Endothelial cell (in vitro differentiated cells): Measurements from ENCODE around the gene ATF4. TPM values are rescaled to one million over a fixed set of nuclear protein-coding genes. Genes with fewer than 3 reads are reported as not detected.

Source experiments
- DNase-seq: peaks from one replicate; pipeline ENCODE4 v3.0.0; 2021; ENCODE audit warnings: low spot score
- H3K27ac Mint-ChIP-seq: one replicate; pipeline ENCODE4 v1.8.0; 2021; ENCODE audit warnings: mixed read lengths, inconsistent platforms; ENCODE audit not compliant: unreplicated experiment
- H3K27me3 Mint-ChIP-seq: one replicate; pipeline ENCODE4 v1.8.0; 2021; ENCODE audit warnings: mild to moderate bottlenecking, moderate library complexity, mixed read lengths, inconsistent platforms; ENCODE audit not compliant: unreplicated experiment
- H3K36me3 Mint-ChIP-seq: one replicate; pipeline ENCODE4 v1.8.0; 2021; ENCODE audit warnings: mild to moderate bottlenecking, low read depth, mixed read lengths, inconsistent platforms; ENCODE audit not compliant: unreplicated experiment
- H3K4me1 Mint-ChIP-seq: one replicate; pipeline ENCODE4 v1.8.0; 2021; ENCODE audit warnings: mild to moderate bottlenecking, mixed read lengths, inconsistent platforms; ENCODE audit not compliant: unreplicated experiment
- H3K4me3 Mint-ChIP-seq: one replicate; pipeline ENCODE4 v1.8.0; 2021; ENCODE audit warnings: mild to moderate bottlenecking, mixed read lengths, inconsistent platforms; ENCODE audit not compliant: unreplicated experiment
- H3K9me3 Mint-ChIP-seq: one replicate; pipeline ENCODE4 v1.8.0; 2021; ENCODE audit warnings: mixed read lengths, inconsistent platforms; ENCODE audit not compliant: unreplicated experiment
- total RNA-seq: library from RNA; stranded (reverse); fragmentation: NEBNext Ultra II Directional; extraction: Animal tissue kit (Norgen Biotek cat#: 25700); gene quantifications from one replicate; pipeline ENCODE4 v1.2.1, GENCODE V29; 2021; ENCODE audit not compliant: unreplicated experiment
- TF ChIP-seq, protein P1 (sequence below): fragments of 200-600 bp; sonication (generic); IDR thresholded peaks from one replicate; pipeline ENCODE4 v1.5.0; 2021; ENCODE audit warnings: antibody characterized with exemption; ENCODE audit not compliant: unreplicated experiment

Gene ATF4
- total RNA-seq, 1 donor from 2014 or later = 312 TPM

DNA sequence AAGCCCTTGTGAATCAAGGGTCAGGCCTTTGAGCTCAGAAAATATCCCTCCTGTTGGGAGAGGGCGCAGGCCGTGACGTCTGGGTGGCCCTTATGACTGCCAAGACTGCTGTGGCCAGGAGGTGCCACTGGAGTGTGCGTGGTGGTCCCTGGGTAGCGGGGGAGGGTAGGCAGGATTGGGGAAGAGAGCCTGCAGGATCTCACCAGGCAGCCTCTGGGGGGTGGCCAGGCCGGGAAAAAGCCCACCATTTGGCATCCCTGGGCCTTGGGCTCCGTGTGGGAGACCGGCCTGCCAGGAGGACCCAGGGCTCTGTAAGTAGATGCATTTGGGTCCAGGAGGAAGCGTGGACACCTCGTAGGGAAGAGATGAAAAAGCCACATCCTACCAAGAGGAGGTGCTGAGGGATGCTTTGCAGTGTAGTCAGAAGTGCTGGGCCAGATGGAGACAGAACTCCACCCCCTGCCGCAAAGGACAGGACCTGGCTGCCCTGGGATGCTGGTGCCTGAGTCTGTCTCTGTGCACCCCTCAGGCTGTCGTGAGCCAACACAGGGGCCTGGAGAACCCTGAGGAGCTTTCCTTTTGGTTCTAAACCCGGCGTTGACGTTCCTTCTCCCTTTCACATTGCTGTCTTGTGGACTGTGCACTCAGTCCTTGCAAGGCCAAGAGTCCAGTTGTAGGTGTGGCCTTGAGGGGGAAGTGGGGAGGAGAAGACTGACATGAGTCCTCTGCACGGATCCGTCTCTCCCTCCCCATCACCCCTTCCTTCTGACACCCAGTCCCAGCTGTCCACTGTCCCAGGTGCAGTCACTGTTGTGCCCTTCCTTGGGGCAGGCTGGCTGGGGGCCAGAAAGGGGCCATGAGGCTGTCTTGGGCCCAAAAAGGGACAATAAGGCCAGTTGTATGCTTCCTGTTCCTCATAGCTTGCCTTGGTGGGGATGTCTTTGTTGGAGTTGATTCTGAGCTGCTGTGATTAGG, 31.0 kb upstream of the ATF4 start:
- Mint-ChIP-seq H3K4me3 (no peak overlapping the region), H3K27me3 (no peaks in the 10 kb centered on the region), H3K4me1 (peaks cover 3% of the 10 kb centered on the region), H3K27ac (no peak overlapping the region), H3K9me3 (no peaks in the 10 kb centered on the region), H3K36me3 (no peaks in the 10 kb centered on the region)
- TF ChIP-seq, protein P1, sequence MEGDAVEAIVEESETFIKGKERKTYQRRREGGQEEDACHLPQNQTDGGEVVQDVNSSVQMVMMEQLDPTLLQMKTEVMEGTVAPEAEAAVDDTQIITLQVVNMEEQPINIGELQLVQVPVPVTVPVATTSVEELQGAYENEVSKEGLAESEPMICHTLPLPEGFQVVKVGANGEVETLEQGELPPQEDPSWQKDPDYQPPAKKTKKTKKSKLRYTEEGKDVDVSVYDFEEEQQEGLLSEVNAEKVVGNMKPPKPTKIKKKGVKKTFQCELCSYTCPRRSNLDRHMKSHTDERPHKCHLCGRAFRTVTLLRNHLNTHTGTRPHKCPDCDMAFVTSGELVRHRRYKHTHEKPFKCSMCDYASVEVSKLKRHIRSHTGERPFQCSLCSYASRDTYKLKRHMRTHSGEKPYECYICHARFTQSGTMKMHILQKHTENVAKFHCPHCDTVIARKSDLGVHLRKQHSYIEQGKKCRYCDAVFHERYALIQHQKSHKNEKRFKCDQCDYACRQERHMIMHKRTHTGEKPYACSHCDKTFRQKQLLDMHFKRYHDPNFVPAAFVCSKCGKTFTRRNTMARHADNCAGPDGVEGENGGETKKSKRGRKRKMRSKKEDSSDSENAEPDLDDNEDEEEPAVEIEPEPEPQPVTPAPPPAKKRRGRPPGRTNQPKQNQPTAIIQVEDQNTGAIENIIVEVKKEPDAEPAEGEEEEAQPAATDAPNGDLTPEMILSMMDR = no peak
- DNase-seq = no peak

DNA sequence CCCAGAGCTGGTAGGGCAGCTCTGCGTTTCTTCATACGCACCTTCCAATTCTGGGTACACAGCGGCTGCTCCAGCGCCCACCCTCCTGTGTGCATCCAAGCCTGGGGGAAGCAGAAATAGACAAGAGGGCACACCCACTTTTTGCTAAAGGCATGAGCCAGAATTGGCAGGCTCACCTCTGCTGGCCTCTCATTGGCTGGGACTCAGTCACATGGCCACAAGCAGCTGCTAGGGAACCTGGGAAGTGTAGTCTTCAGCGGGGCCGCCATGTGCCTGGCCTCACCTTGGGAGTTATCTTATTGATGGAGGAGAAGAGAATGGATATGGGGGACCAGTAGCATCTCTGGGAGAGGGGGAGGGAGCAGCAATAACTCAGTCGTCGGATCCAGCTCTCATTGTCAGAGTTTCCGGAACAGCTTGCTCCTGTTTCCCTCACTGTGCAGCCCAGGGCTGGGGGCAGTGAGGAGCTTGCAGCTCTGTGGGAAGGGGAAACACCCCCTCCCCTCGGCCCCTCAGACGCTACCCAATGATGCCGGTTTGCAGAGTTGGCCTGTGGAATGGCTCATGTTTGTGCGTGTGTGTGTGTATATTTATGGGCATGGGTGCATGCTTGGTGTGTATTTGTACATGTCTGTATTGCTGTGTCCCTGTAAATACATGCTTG, 30.1 kb upstream of the ATF4 start:
- TF ChIP-seq, protein P1 = no peak
- peaks cover 3% of the 10 kb centered on the region for H3K4me1 Mint-ChIP-seq
- DNase-seq = peak; percentile 60
- no peak overlapping the region for H3K27ac Mint-ChIP-seq
- H3K36me3 Mint-ChIP-seq = no peaks in the 10 kb centered on the region
- H3K27me3 Mint-ChIP-seq = no peaks in the 10 kb centered on the region
- H3K9me3 Mint-ChIP-seq = no peaks in the 10 kb centered on the region
- no peak overlapping the region for H3K4me3 Mint-ChIP-seq

- no peaks in the 10 kb centered on the region for H3K27me3 Mint-ChIP-seq
- TF ChIP-seq, protein P1 = no peak
- DNase-seq = no peak
- H3K9me3 Mint-ChIP-seq = no peaks in the 10 kb centered on the region
- no peak overlapping the region for H3K27ac Mint-ChIP-seq
- H3K4me3 Mint-ChIP-seq = no peak overlapping the region
- peaks cover 3% of the 10 kb centered on the region for H3K4me1 Mint-ChIP-seq
- no peaks in the 10 kb centered on the region for H3K36me3 Mint-ChIP-seq
Measured at GRCh38 chr22:39490966-39491680, 29.2 kb upstream of the ATF4 start.

GRCh38 chr22:39491696-39492095, 28.7 kb upstream of the ATF4 start:
- Mint-ChIP-seq H3K4me3 (no peak overlapping the region), H3K9me3 (no peaks in the 10 kb centered on the region), H3K36me3 (no peaks in the 10 kb centered on the region), H3K27ac (peak overlapping the region; percentile 48), H3K4me1 (peaks cover 3% of the 10 kb centered on the region), H3K27me3 (no peaks in the 10 kb centered on the region)
- TF ChIP-seq, protein P1 = no peak
- DNase-seq = no peak
